Kidney epithelial cell (primary cell): Measurements from ENCODE around the gene SMC4. TPM values are rescaled to one million over a fixed set of nuclear protein-coding genes. Genes with fewer than 3 reads are reported as not detected.

Experiments used
- DNase-seq: peaks from one replicate; pipeline ENCODE4 v3.0.0-alpha.2; 2010; ENCODE audit warnings: low read depth
- H3K27me3 ChIP-seq: 2 replicates; pipeline ENCODE4 v1.6.0; 2011; ENCODE audit warnings: low read length; ENCODE audit not compliant: control insufficient read depth, insufficient read depth
- H3K36me3 ChIP-seq: 2 replicates; pipeline ENCODE4 v1.5.1; 2011; ENCODE audit warnings: low read length; ENCODE audit not compliant: control insufficient read depth, insufficient read depth
- H3K4me3 ChIP-seq: 2 replicates; pipeline ENCODE4 v1.5.1; 2011; ENCODE audit warnings: low read depth, mild to moderate bottlenecking, control low read depth, low read length
- CTCF ChIP-seq: IDR thresholded peaks from 2 replicates; pipeline ENCODE4 v1.5.1; 2011; ENCODE audit warnings: mild to moderate bottlenecking, moderate library complexity, low read length, control low read depth, inconsistent platforms; ENCODE audit not compliant: insufficient read depth, poor library complexity, severe bottlenecking
- total RNA-seq: library from RNA; depleted of rRNA; stranded (reverse); fragments of >200 nt; gene quantifications from 2 replicates; pipeline ENCODE4 v1.2.3, GENCODE V29; 2015

Gene SMC4
- total RNA-seq, 1 donor from 2014 or later, result 39.2 TPM

GRCh38 chr3:160370987-160371857 lies 28.2 kb upstream of the SMC4 start:
- no peak for DNase-seq
- H3K4me3 ChIP-seq, result no peak overlapping the region
- TF ChIP-seq CTCF, result no peak
- peaks cover 2% of the 10 kb centered on the region for H3K36me3 ChIP-seq
- H3K27me3 ChIP-seq, result no peaks in the 10 kb centered on the region

DNA sequence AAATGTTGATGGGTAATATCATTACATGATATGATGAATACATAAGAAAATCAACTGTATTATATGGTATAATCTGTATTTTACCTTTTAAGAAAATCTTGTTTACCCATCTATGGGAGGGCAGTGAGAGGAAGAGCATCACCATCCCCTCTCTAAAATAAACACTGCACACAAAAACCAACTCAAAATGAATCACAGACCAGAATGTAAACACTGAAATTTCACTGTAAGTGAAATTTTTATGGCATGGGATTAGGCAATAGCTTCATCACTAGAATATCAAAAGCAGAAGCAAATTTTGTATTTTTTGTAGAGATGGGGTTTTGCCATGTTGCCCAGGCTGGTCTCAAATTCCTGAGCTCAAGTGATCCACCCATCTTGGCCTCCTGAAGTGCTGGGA lies 26.7 kb upstream of the SMC4 start:
- no peak for DNase-seq
- TF ChIP-seq CTCF, result no peak
- no peaks in the 10 kb centered on the region for H3K27me3 ChIP-seq
- H3K36me3 ChIP-seq, result peaks cover 2% of the 10 kb centered on the region
- no peak overlapping the region for H3K4me3 ChIP-seq

DNA sequence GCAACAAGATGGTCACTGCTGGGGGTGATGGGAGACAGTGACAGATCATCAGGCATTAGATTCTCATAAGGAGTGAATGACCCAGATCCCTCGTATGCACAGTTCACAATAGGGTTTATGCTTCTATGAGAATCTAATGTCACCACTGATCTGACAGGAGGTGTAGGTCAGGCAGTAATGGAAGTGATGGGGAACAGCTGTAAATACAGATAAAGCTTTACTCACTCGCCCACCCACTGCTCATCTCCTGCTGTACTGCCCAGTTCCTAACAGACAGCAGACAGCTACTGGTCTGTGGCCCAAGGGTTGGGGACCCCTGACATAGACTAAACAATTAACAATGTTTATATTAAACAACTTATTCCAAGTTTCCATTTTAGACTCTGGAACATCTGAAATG lies 25.8 kb upstream of the SMC4 start:
- no peak for DNase-seq
- Histone ChIP-seq H3K36me3 (peaks cover 2% of the 10 kb centered on the region), H3K27me3 (no peaks in the 10 kb centered on the region), H3K4me3 (no peak overlapping the region)
- TF ChIP-seq CTCF, result no peak

- Histone ChIP-seq H3K4me3 (no peak overlapping the region), H3K27me3 (no peaks in the 10 kb centered on the region), H3K36me3 (peaks cover 2% of the 10 kb centered on the region)
- TF ChIP-seq CTCF, result no peak
- no peak for DNase-seq
Measured at GRCh38 chr3:160374472-160374871, 25.0 kb upstream of the SMC4 start.

GRCh38 chr3:160374925-160375324 lies 24.5 kb upstream of the SMC4 start:
- TF ChIP-seq CTCF, result no peak
- Histone ChIP-seq H3K36me3 (peaks cover 2% of the 10 kb centered on the region), H3K27me3 (no peaks in the 10 kb centered on the region), H3K4me3 (no peak overlapping the region)
- no peak for DNase-seq

- H3K27me3 ChIP-seq, result no peaks in the 10 kb centered on the region
- H3K36me3 ChIP-seq, result peaks cover 2% of the 10 kb centered on the region
- no peak for TF ChIP-seq CTCF
- H3K4me3 ChIP-seq, result no peak overlapping the region
- DNase-seq, result no peak
Measured at GRCh38 chr3:160376681-160377080, 22.8 kb upstream of the SMC4 start.
